HepG2 (cell line): Measurements from ENCODE around the gene MICALL2. TPM values are rescaled to one million over a fixed set of nuclear protein-coding genes. Genes with fewer than 3 reads are reported as not detected.

ENCODE experiments used
- CHCHD3 ChIP-seq: sonication (generic); formaldehyde crosslinking; IDR thresholded peaks from 2 replicates; pipeline ENCODE4 v1.8.0; 2022; ENCODE audit warnings: mild to moderate bottlenecking, missing genetic modification reagents, moderate library complexity
- DPF2 ChIP-seq: sonication (generic); formaldehyde crosslinking; IDR thresholded peaks from 2 replicates; pipeline ENCODE4 v1.4.0; 2020; ENCODE audit warnings: mild to moderate bottlenecking, low read depth, missing genetic modification reagents, borderline replicate concordance
- GPN1 ChIP-seq: sonication (generic); formaldehyde crosslinking; IDR thresholded peaks from 2 replicates; pipeline ENCODE4 v1.5.1; 2020; ENCODE audit warnings: missing genetic modification reagents, borderline replicate concordance
- HMG20A ChIP-seq: IDR thresholded peaks from 2 replicates; pipeline ENCODE4 v1.6.1; 2016; ENCODE audit warnings: borderline replicate concordance
- KDM2A ChIP-seq: sonication (generic); formaldehyde crosslinking; IDR thresholded peaks from 2 replicates; pipeline ENCODE4 v1.4.0; 2020; ENCODE audit warnings: low read depth, missing genetic modification reagents, borderline replicate concordance
- KDM3A ChIP-seq: IDR thresholded peaks from 2 replicates; pipeline ENCODE4 v1.6.1; 2018; ENCODE audit warnings: low read depth, missing compliant biosample characterization
- LCORL ChIP-seq, 2 experiments: fragments of 450-650 bp in 1 of 2; sonication (generic) in 1 of 2; formaldehyde crosslinking in 1 of 2; IDR thresholded peaks; 2 replicates each; pipeline versions ENCODE4 v1.5.0 to v1.6.1; 2017 to 2020; ENCODE audit warnings: antibody characterized with exemption in 1 of 2, missing genetic modification reagents in 1 of 2
- MAFG ChIP-seq: sonication (generic); formaldehyde crosslinking; IDR thresholded peaks from 2 replicates; pipeline ENCODE4 v1.5.1; 2020; ENCODE audit warnings: mild to moderate bottlenecking, missing genetic modification reagents
- TBX2 ChIP-seq: sonication (generic); formaldehyde crosslinking; IDR thresholded peaks from 2 replicates; pipeline ENCODE4 v1.5.0; 2020; ENCODE audit warnings: missing genetic modification reagents, mild to moderate bottlenecking, borderline replicate concordance
- ZFP91 ChIP-seq: sonication (generic); formaldehyde crosslinking; IDR thresholded peaks from 2 replicates; pipeline ENCODE4 v1.9.0; 2022; ENCODE audit warnings: missing genetic modification reagents, mild to moderate bottlenecking, borderline replicate concordance
- ZMAT3 ChIP-seq: sonication (generic); formaldehyde crosslinking; conservative IDR thresholded peaks from 2 replicates; pipeline ENCODE4 v1.7.0; 2021; ENCODE audit warnings: missing genetic modification reagents
- ZNF121 ChIP-seq: sonication (generic); formaldehyde crosslinking; IDR thresholded peaks from 2 replicates; pipeline ENCODE4 v1.5.0; 2020; ENCODE audit warnings: mild to moderate bottlenecking, missing genetic modification reagents
- ZNF20 ChIP-seq: sonication (generic); formaldehyde crosslinking; IDR thresholded peaks from 2 replicates; pipeline ENCODE4 v1.4.0; 2020; ENCODE audit warnings: mild to moderate bottlenecking, moderate library complexity, missing genetic modification reagents
- ZNF414 ChIP-seq: sonication (generic); formaldehyde crosslinking; IDR thresholded peaks from 2 replicates; pipeline ENCODE4 v1.5.0; 2020; ENCODE audit warnings: missing genetic modification reagents
- ZNF747 ChIP-seq: sonication (generic); formaldehyde crosslinking; IDR thresholded peaks from 2 replicates; pipeline ENCODE4 v1.8.1; 2023; ENCODE audit warnings: missing genetic modification reagents, mild to moderate bottlenecking, borderline replicate concordance
- ZNF776 ChIP-seq: sonication (generic); formaldehyde crosslinking; IDR thresholded peaks from 2 replicates; pipeline ENCODE4 v1.4.0; 2020; ENCODE audit warnings: mild to moderate bottlenecking, missing genetic modification reagents
- polyA plus RNA-seq, 8 experiments: library from polyadenylated mRNA; depleted of rRNA in 3 of 8; stranded (reverse) in 7 of 8; unstranded in 1 of 8; fragments of >200 nt; fragmentation: Illumina TruSeq in 4 of 8; extraction: Trizol in 4 of 8; gene quantifications; 2 replicates each; pipeline versions ENCODE4 v1.2.1 to v1.2.3, GENCODE V29; 2011 to 2016; ENCODE audit warnings: low read depth in 4 of 8, missing spikeins in 1 of 8, mixed read lengths in 1 of 8; ENCODE audit not compliant: insufficient read depth in 1 of 8
- total RNA-seq, 5 experiments: library from RNA; depleted of rRNA; stranded (reverse); fragments of >200 nt; fragmentation: Illumina TruSeq; extraction: Trizol; gene quantifications; 2 replicates each; pipeline ENCODE4 v1.2.3, GENCODE V29; 2016; ENCODE audit warnings: low read depth in 1 of 5
- TF ChIP-seq, protein P1 (sequence below): sonication (generic); formaldehyde crosslinking; IDR thresholded peaks from 2 replicates; pipeline ENCODE4 v1.5.0; 2020; ENCODE audit warnings: missing genetic modification reagents, mild to moderate bottlenecking, borderline replicate concordance
- TF ChIP-seq, protein P2 (sequence below): sonication (generic); formaldehyde crosslinking; IDR thresholded peaks from 2 replicates; pipeline ENCODE4 v1.5.1; 2020; ENCODE audit warnings: mild to moderate bottlenecking, missing genetic modification reagents, borderline replicate concordance

Gene MICALL2
- total and polyA plus RNA-seq, 2 of the 13 experiments (the other 11 are each of a cell fraction or from before 2014, with no cell fraction given): 5.8 to 12.4 TPM

GRCh38 chr7:1457059-1457948 lies 2.0 kb downstream of the MICALL2 start (continued):
- no peak for TF ChIP-seq LCORL (IDR thresholded peaks at IDR 0.05)
- TF ChIP-seq LCORL (CRISPR knock-in tag; IDR thresholded peaks at IDR 0.05): peak; percentile 18; the same call in 1 of the 2 replicates
- 0 out of 2 replicates have a peak, but pooled peaks have one; percentile 32 for TF ChIP-seq ZMAT3 (CRISPR knock-in tag)
- TF ChIP-seq HMG20A (CRISPR knock-in tag): no peak
- TF ChIP-seq ZNF121: no peak
- no peak for TF ChIP-seq CHCHD3
- no peak for TF ChIP-seq MAFG (CRISPR knock-in tag)
- TF ChIP-seq ZNF747 (CRISPR knock-in tag): no peak
- TF ChIP-seq, protein P1, sequence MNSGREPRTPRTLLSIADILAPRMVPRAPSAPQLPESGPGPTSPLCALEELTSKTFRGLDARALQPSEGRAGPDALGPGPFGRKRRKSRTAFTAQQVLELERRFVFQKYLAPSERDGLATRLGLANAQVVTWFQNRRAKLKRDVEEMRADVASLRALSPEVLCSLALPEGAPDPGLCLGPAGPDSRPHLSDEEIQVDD (CRISPR knock-in tag): 0 out of 2 replicates have a peak, but pooled peaks have one; percentile 20
- peak; percentile 17; the same call in 1 of the 2 replicates for TF ChIP-seq KDM2A (CRISPR knock-in tag)
- TF ChIP-seq ZNF776 (CRISPR knock-in tag): 0 out of 2 replicates have a peak, but pooled peaks have one; percentile 5
- TF ChIP-seq DPF2 (CRISPR knock-in tag): peak; percentile 51; the same call in 1 of the 2 replicates
- TF ChIP-seq ZFP91 (CRISPR knock-in tag): 0 out of 2 replicates have a peak, but pooled peaks have one; percentile 46
- TF ChIP-seq, protein P2, sequence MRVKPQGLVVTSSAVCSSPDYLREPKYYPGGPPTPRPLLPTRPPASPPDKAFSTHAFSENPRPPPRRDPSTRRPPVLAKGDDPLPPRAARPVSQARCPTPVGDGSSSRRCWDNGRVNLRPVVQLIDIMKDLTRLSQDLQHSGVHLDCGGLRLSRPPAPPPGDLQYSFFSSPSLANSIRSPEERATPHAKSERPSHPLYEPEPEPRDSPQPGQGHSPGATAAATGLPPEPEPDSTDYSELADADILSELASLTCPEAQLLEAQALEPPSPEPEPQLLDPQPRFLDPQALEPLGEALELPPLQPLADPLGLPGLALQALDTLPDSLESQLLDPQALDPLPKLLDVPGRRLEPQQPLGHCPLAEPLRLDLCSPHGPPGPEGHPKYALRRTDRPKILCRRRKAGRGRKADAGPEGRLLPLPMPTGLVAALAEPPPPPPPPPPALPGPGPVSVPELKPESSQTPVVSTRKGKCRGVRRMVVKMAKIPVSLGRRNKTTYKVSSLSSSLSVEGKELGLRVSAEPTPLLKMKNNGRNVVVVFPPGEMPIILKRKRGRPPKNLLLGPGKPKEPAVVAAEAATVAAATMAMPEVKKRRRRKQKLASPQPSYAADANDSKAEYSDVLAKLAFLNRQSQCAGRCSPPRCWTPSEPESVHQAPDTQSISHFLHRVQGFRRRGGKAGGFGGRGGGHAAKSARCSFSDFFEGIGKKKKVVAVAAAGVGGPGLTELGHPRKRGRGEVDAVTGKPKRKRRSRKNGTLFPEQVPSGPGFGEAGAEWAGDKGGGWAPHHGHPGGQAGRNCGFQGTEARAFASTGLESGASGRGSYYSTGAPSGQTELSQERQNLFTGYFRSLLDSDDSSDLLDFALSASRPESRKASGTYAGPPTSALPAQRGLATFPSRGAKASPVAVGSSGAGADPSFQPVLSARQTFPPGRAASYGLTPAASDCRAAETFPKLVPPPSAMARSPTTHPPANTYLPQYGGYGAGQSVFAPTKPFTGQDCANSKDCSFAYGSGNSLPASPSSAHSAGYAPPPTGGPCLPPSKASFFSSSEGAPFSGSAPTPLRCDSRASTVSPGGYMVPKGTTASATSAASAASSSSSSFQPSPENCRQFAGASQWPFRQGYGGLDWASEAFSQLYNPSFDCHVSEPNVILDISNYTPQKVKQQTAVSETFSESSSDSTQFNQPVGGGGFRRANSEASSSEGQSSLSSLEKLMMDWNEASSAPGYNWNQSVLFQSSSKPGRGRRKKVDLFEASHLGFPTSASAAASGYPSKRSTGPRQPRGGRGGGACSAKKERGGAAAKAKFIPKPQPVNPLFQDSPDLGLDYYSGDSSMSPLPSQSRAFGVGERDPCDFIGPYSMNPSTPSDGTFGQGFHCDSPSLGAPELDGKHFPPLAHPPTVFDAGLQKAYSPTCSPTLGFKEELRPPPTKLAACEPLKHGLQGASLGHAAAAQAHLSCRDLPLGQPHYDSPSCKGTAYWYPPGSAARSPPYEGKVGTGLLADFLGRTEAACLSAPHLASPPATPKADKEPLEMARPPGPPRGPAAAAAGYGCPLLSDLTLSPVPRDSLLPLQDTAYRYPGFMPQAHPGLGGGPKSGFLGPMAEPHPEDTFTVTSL (CRISPR knock-in tag): no peak
- no peak for TF ChIP-seq KDM3A (CRISPR knock-in tag)
- TF ChIP-seq ZNF20 (CRISPR knock-in tag): no peak
- TF ChIP-seq TBX2 (CRISPR knock-in tag): peak; percentile 21; the same call in 1 of the 2 replicates
- no peak for TF ChIP-seq GPN1 (CRISPR knock-in tag)
- no peak for TF ChIP-seq ZNF414 (CRISPR knock-in tag)
